AG04450 (cell line): ENCODE data around the gene SLC25A10. TPM values are rescaled to one million over a fixed set of nuclear protein-coding genes. Genes with fewer than 3 reads are reported as not detected.

ENCODE experiments used
- CTCF ChIA-PET: fragments of 300-600, 350-600 bp; formaldehyde crosslinking; extraction: SDS; loops from one replicate; lab custom pipeline; 2022; ENCODE audit warnings: antibody characterized with exemption, inconsistent platforms; lab: Charles Lee
- POLR2A ChIA-PET: fragments of 350-600 bp; formaldehyde crosslinking; extraction: SDS; loops from one replicate; lab custom pipeline; 2021; ENCODE audit warnings: antibody characterized with exemption, inconsistent platforms; lab: Yijun Ruan, JAX
- DNase-seq: peaks from one replicate; pipeline ENCODE4 v3.0.0-alpha.2; 2011; ENCODE audit warnings: low read depth, low spot score
- H3K27ac ChIP-seq: one replicate; pipeline ENCODE4 v1.5.1; 2012; ENCODE audit warnings: low read depth, low read length, control low read depth
- H3K27me3 ChIP-seq: one replicate; pipeline ENCODE4 v1.6.0; 2012; ENCODE audit warnings: low read length; ENCODE audit not compliant: control insufficient read depth, insufficient read depth
- H3K4me3 ChIP-seq: 2 replicates; pipeline ENCODE4 v1.5.1; 2011; ENCODE audit warnings: mild to moderate bottlenecking, low read depth, low read length, control low read depth
- H3K9me3 ChIP-seq: 2 replicates; pipeline ENCODE4 v1.5.1; 2012; ENCODE audit warnings: low read length; ENCODE audit not compliant: control insufficient read depth, insufficient read depth
- polyA plus RNA-seq: library from polyadenylated mRNA; depleted of rRNA; stranded (reverse); fragments of >200 nt; gene quantifications from 2 replicates; pipeline ENCODE4 v1.2.3, GENCODE V29; 2011
- TF ChIP-seq, protein P1 (sequence below): IDR thresholded peaks from 2 replicates; pipeline ENCODE4 v1.5.1; 2011; ENCODE audit warnings: low read depth, low read length, control low read depth, inconsistent platforms

The SLC25A10 gene
- polyA plus RNA-seq, 1 experiment = 3.3 TPM

DNA sequence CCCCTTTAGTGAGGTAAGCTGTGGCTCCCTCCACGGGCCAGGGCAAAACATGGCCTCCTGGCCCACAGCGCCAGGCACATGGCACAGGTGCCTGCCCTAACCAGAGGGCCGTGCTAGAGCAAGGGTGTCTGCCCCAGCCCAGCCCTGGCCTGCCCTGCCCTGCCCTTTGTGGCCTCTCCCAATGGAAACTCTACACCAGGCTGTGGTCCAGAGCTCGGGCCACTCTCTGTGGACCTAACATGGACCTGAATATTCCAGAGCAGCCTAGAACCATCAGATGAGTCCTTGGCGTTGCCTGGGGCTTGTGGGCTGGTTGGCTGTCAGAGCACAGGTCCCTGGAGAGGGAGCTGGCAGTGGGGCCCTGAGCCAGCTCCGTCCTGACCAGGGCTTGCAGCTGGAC lies 16.9 kb upstream of the SLC25A10 start:
- TF ChIP-seq, protein P1, sequence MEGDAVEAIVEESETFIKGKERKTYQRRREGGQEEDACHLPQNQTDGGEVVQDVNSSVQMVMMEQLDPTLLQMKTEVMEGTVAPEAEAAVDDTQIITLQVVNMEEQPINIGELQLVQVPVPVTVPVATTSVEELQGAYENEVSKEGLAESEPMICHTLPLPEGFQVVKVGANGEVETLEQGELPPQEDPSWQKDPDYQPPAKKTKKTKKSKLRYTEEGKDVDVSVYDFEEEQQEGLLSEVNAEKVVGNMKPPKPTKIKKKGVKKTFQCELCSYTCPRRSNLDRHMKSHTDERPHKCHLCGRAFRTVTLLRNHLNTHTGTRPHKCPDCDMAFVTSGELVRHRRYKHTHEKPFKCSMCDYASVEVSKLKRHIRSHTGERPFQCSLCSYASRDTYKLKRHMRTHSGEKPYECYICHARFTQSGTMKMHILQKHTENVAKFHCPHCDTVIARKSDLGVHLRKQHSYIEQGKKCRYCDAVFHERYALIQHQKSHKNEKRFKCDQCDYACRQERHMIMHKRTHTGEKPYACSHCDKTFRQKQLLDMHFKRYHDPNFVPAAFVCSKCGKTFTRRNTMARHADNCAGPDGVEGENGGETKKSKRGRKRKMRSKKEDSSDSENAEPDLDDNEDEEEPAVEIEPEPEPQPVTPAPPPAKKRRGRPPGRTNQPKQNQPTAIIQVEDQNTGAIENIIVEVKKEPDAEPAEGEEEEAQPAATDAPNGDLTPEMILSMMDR = no peak
- CTCF ChIA-PET = no interaction called here
- Histone ChIP-seq H3K9me3 (no peaks in the 10 kb centered on the region; the same call in 1 of the 2 replicates), H3K4me3 (no peak overlapping the region), H3K27ac (no peak overlapping the region), H3K27me3 (no peaks in the 10 kb centered on the region)
- POLR2A ChIA-PET = interaction anchor here (1.5 kb wide), 2 partner anchors 10 to 11 kb away, joined by 6 read pairs; partner anchors contain the start of genes ARL16 and HGS
- no peak for DNase-seq

DNA sequence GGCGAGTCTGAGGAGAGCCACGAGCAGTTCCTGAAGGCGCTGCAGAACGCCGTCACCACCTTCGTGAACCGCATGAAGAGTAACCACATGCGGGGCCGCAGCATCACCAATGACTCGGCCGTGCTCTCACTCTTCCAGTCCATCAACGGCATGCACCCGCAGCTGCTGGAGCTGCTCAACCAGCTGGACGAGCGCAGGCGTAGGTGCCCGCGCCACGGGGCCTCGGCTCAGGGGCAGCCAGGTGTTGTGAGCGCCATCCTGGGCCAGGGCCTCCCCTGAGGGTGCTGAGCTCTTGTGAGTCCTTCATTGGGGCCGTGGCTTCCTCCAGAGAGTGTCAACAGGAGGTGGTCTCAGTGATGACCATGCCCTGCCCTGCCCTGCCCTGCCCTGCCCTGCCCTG lies 16.3 kb upstream of the SLC25A10 start:
- CTCF ChIA-PET = no interaction called here
- POLR2A ChIA-PET = interaction anchor here (0.6 to 1.5 kb wide), 4 partner anchors 10 to 226 kb away, joined by 3 to 6 read pairs (median 4); partner anchors contain the start of genes ARL16 and HGS

DNA sequence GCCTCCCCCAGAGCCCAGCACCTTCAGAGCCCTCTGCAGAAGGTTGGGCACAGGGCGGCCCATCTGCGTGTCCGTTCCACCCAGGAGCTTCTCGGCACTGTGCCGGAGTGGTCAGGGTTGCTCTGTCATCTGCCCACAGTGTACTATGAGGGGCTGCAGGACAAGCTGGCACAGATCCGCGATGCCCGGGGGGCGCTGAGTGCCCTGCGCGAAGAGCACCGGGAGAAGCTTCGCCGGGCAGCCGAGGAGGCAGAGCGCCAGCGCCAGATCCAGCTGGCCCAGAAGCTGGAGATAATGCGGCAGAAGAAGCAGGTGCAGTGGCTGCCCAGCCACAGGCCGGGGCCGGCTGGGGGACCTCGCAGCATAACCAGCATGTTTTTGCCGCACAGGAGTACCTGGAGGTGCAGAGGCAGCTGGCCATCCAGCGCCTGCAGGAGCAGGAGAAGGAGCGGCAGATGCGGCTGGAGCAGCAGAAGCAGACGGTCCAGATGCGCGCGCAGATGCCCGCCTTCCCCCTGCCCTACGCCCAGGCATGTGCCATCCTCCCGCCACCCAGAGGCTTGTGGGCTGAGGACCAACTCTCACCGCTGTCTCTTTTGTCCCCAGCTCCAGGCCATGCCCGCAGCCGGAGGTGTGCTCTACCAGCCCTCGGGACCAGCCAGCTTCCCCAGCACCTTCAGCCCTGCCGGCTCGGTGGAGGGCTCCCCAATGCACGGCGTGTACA lies 15.7 kb upstream of the SLC25A10 start:
- Histone ChIP-seq H3K27me3 (no peaks in the 10 kb centered on the region), H3K9me3 (no peaks in the 10 kb centered on the region; the same call in 1 of the 2 replicates), H3K27ac (no peak overlapping the region), H3K4me3 (no peak overlapping the region)
- ChIA-PET CTCF (no interaction called here), POLR2A (interaction anchor here (0.6 to 1.5 kb wide), 4 partner anchors 11 to 225 kb away, joined by 3 to 6 read pairs (median 4); partner anchors contain the start of genes ARL16 and HGS)
- TF ChIP-seq, protein P1 = no peak
- DNase-seq = no peak

More for the DNA sequence above, 16.3 kb upstream of the SLC25A10 start:
- Histone ChIP-seq H3K4me3 (no peak overlapping the region), H3K27me3 (no peaks in the 10 kb centered on the region), H3K27ac (no peak overlapping the region), H3K9me3 (no peaks in the 10 kb centered on the region; the same call in 1 of the 2 replicates)
- no peak for DNase-seq
- TF ChIP-seq, protein P1 = no peak

DNA sequence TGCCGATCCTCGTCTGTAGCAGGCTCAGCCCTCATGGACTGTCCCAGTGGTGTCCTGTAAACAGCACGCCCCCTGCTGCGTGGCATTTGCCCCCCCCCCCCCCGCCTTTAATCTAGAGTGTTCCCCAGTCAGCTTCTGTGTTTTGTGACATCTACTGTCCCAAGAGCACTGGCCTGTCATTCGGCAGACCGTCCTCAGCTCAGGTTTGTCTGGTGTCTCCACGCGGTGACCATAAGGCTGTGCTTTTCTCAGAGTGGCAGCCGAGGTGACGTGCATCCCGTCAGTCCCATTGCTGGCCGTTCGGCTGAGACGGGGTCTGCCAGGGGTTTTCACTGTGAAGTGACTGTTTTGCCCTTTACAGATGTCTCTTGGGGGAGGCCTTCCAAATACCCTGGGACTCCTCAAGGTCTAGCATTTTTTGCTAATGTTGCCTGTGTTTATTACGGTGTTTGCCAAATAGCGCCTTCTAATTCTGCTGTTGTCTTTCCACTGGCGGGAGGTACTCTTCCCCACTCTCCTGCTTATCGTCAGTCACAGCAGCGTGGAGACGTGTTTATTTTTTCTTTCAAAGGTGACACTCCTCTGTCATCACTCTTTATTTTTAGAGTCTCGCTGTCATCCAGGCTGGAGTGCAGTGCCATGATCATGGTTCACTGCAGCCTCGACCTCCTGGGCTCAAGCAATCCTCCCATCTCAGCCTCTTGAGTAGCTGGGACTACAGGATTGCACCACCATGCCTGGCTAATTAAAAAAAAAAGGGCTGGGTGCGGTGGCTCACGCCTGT lies 14.6 kb upstream of the SLC25A10 start:
- ChIA-PET CTCF (no interaction called here), POLR2A (no interaction called here)
- TF ChIP-seq, protein P1 = no peak
- H3K27me3 ChIP-seq = no peaks in the 10 kb centered on the region
- no peak overlapping the region for H3K4me3 ChIP-seq
- no peaks in the 10 kb centered on the region; the same call in 1 of the 2 replicates for H3K9me3 ChIP-seq
- H3K27ac ChIP-seq = no peak overlapping the region
- DNase-seq = no peak
